NT2/D1 (cell line): ENCODE data around the gene RIC3.

Source experiments
- SUZ12 ChIP-seq: IDR thresholded peaks from 2 replicates; pipeline ENCODE4 v1.6.1; 2011; ENCODE audit not compliant: insufficient read length, insufficient read depth; ENCODE audit errors: extremely low read depth
- YY1 ChIP-seq: IDR thresholded peaks from 2 replicates; pipeline ENCODE4 v1.6.1; 2011; ENCODE audit not compliant: insufficient read length, insufficient read depth
- ZNF274 ChIP-seq: IDR thresholded peaks from 2 replicates; pipeline ENCODE4 v1.6.1; 2011; ENCODE audit warnings: mild to moderate bottlenecking, low read depth, low read length

DNA sequence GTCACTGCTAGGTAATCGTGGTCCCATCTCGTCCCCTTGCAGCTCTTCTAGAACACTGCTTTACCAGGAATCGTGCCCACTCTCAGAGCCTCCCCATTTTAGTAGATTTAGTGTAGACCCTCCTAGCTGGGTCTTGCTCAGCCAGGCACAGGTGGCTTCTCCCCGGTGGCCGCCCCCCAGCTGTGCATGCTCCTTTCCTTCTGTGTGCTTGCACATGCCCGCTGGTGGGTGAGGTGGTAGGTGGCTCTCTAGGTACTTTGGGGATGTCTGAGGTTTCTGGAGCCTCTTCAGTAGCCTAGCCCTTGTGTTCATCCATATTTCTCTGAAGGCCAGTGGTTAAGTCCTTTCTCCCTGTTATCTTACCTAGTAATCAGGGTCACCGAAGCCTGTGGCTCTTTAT lies 82.3 kb downstream of the RIC3 start:
- no peak for TF ChIP-seq ZNF274
- TF ChIP-seq YY1, result no peak
- no peak for TF ChIP-seq SUZ12
